Measurements from ENCODE around the gene SLC16A11.
A peak's percentile ranks its signal among the peaks of the same experiment; 100 is the strongest.

Gene SLC16A11

DNA sequence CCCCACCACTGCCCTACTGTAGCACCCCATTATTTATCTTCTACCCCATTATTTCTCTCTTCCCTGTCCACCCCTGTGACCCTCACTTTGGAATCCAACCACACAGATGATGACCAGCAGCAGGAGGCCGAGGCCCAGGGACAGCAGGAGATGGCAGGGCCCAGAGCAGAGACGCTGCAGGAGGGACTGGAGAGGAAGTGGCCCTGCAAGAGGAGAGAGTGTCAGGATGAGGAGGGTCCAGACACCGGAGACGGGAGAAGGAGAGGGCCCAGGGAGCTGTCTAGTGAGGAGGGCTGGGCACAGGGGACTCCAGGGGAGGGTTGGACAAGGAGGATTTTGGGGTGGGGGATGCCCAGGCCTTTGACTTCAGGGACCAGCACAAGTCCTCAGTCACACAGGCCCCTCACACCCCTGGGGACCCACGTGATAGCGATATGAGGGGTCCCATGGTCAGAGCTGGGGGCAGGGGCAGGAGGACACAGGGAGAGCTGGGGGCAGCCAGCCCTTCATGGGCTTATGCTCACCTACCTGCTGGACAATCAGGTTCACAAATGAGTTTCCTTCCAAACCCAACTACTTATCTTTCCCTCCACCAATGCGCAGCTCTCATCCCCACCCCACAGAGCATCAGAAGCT, 34.1 kb upstream of the SLC16A11 start:
- no peak overlapping the region for H3K4me2 ChIP-seq (ENCODE audit: low read depth, low read length)
- no peak overlapping the region for H3K27ac ChIP-seq (ENCODE audit: low read length)
- TF ChIP-seq, protein P1, sequence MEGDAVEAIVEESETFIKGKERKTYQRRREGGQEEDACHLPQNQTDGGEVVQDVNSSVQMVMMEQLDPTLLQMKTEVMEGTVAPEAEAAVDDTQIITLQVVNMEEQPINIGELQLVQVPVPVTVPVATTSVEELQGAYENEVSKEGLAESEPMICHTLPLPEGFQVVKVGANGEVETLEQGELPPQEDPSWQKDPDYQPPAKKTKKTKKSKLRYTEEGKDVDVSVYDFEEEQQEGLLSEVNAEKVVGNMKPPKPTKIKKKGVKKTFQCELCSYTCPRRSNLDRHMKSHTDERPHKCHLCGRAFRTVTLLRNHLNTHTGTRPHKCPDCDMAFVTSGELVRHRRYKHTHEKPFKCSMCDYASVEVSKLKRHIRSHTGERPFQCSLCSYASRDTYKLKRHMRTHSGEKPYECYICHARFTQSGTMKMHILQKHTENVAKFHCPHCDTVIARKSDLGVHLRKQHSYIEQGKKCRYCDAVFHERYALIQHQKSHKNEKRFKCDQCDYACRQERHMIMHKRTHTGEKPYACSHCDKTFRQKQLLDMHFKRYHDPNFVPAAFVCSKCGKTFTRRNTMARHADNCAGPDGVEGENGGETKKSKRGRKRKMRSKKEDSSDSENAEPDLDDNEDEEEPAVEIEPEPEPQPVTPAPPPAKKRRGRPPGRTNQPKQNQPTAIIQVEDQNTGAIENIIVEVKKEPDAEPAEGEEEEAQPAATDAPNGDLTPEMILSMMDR (IDR thresholded peaks at IDR 0.05; ENCODE audit: low read length) = no peak
- TF ChIP-seq EZH2phosphoT487 (IDR thresholded peaks at IDR 0.05; ENCODE audit: low read length) = no peak

DNA sequence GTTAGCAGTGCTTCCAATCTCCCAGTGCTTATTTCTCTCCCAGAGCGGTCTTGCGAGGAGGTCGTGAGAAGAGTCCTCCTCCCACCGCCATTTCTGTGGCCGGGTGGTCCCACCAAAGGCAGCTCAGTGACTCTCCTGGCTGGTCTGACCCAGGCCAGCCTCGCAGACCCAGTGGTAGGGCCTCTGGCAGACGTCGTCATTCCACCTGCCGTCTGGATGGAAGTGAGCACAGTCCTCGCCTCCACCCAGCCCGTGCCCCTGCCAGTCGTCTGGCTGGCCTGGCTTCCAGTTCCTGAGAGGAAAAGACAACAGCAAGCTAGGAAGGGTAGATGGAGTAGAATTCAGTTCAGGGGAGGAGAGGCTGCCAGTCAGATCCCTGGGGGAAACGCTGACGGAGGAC, 31.0 kb upstream of the SLC16A11 start:
- no peaks in the 10 kb centered on the region for H3K79me2 ChIP-seq (ENCODE audit: low read length)
- DNase-seq = no peak

More for the DNA sequence above, 34.1 kb upstream of the SLC16A11 start:
- Histone ChIP-seq H3K4me3 (ENCODE audit: low read length) (no peak overlapping the region), H3K9me3 (replicated peaks; ENCODE audit: insufficient read depth, low read length) (no peaks in the 10 kb centered on the region), H4K20me1 (ENCODE audit: insufficient read depth, low read length) (no peaks in the 10 kb centered on the region), H3K27me3 (replicated peaks; ENCODE audit: insufficient read depth, low read length) (peaks cover 82% of the 10 kb centered on the region), H2AFZ (ENCODE audit: low read length) (no peak overlapping the region), H3K4me1 (ENCODE audit: low read length) (no peaks in the 10 kb centered on the region), H3K9ac (ENCODE audit: low read length) (no peak overlapping the region), H3K36me3 (replicated peaks; ENCODE audit: insufficient read depth, low read length) (no peaks in the 10 kb centered on the region), H3K9me2 (replicated peaks; ENCODE audit: insufficient read depth, low read length) (no peaks in the 10 kb centered on the region), H3F3A (ENCODE audit: insufficient read depth, low read length) (no peaks in the 10 kb centered on the region), H3K79me2 (ENCODE audit: low read length) (no peaks in the 10 kb centered on the region)
- DNase-seq = no peak

DNA sequence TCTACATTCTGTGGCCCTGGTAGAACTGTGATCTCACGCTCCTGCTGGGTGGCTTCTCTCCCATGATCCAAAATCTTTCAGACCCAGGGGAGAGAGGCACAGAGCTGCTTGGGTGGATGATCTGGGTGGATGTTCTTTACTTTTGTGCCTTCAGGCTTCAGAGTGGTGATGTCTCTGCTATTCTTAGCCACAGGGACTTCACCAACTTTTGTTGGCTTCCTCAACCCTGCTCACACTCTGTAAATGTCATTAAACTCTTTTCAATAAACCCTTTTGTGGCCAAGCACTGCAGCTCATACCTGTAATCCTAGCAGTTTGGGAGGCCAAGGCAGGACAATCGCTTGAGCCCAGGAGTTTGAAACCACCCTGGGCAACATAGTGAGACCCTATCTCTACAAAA, 28.5 kb upstream of the SLC16A11 start:
- H3K9me3 ChIP-seq (replicated peaks; ENCODE audit: insufficient read depth, low read length) = no peaks in the 10 kb centered on the region
- H2AFZ ChIP-seq (ENCODE audit: low read length) = no peak overlapping the region
- peak; percentile 1 for DNase-seq
- no peaks in the 10 kb centered on the region for H3K36me3 ChIP-seq (replicated peaks; ENCODE audit: insufficient read depth, low read length)
- H3K9me2 ChIP-seq (replicated peaks; ENCODE audit: insufficient read depth, low read length) = no peaks in the 10 kb centered on the region
- H4K20me1 ChIP-seq (ENCODE audit: insufficient read depth, low read length) = no peaks in the 10 kb centered on the region
- no peak overlapping the region for H3K27ac ChIP-seq (ENCODE audit: low read length)
- TF ChIP-seq EZH2 (optimal IDR thresholded peaks at IDR 0.05; ENCODE audit: low read depth, low read length) (no peak), EZH2phosphoT487 (IDR thresholded peaks at IDR 0.05; ENCODE audit: low read length) (no peak)
- TF ChIP-seq, protein P1 (IDR thresholded peaks at IDR 0.05; ENCODE audit: low read length) = no peak
- no peak overlapping the region for H3K4me2 ChIP-seq (ENCODE audit: low read depth, low read length)
- no peaks in the 10 kb centered on the region for H3K4me1 ChIP-seq (ENCODE audit: low read length)
- peaks cover 76% of the 10 kb centered on the region for H3K27me3 ChIP-seq (replicated peaks; ENCODE audit: insufficient read depth, low read length)
- H3F3A ChIP-seq (ENCODE audit: insufficient read depth, low read length) = no peaks in the 10 kb centered on the region
- no peak overlapping the region for H3K4me3 ChIP-seq (ENCODE audit: low read length)
- no peaks in the 10 kb centered on the region for H3K79me2 ChIP-seq (ENCODE audit: low read length)
- no peak overlapping the region for H3K9ac ChIP-seq (ENCODE audit: low read length)

More for the DNA sequence above, 31.0 kb upstream of the SLC16A11 start:
- Histone ChIP-seq H3K9me3 (replicated peaks; ENCODE audit: insufficient read depth, low read length) (no peaks in the 10 kb centered on the region), H2AFZ (ENCODE audit: low read length) (no peak overlapping the region), H3K27me3 (replicated peaks; ENCODE audit: insufficient read depth, low read length) (peaks cover 78% of the 10 kb centered on the region), H3K9ac (ENCODE audit: low read length) (no peak overlapping the region), H3K9me2 (replicated peaks; ENCODE audit: insufficient read depth, low read length) (no peaks in the 10 kb centered on the region), H3K4me3 (ENCODE audit: low read length) (no peak overlapping the region), H4K20me1 (ENCODE audit: insufficient read depth, low read length) (no peaks in the 10 kb centered on the region), H3K4me2 (ENCODE audit: low read depth, low read length) (no peak overlapping the region), H3K27ac (ENCODE audit: low read length) (no peak overlapping the region), H3K36me3 (replicated peaks; ENCODE audit: insufficient read depth, low read length) (no peaks in the 10 kb centered on the region), H3K4me1 (ENCODE audit: low read length) (no peaks in the 10 kb centered on the region), H3F3A (ENCODE audit: insufficient read depth, low read length) (no peaks in the 10 kb centered on the region)
- TF ChIP-seq EZH2phosphoT487 (IDR thresholded peaks at IDR 0.05; ENCODE audit: low read length) = no peak
- TF ChIP-seq, protein P1 (IDR thresholded peaks at IDR 0.05; ENCODE audit: low read length) = no peak
- TF ChIP-seq EZH2 (optimal IDR thresholded peaks at IDR 0.05; ENCODE audit: low read depth, low read length) = no peak
